ENCODE data around the gene CTNNA3. TPM values are rescaled to one million over a fixed set of nuclear protein-coding genes. Genes with fewer than 3 reads are reported as not detected.

CTNNA3 gene
- total and polyA plus RNA-seq, 2 donors from 2014 or later: 0.45 to 0.72 TPM

DNA sequence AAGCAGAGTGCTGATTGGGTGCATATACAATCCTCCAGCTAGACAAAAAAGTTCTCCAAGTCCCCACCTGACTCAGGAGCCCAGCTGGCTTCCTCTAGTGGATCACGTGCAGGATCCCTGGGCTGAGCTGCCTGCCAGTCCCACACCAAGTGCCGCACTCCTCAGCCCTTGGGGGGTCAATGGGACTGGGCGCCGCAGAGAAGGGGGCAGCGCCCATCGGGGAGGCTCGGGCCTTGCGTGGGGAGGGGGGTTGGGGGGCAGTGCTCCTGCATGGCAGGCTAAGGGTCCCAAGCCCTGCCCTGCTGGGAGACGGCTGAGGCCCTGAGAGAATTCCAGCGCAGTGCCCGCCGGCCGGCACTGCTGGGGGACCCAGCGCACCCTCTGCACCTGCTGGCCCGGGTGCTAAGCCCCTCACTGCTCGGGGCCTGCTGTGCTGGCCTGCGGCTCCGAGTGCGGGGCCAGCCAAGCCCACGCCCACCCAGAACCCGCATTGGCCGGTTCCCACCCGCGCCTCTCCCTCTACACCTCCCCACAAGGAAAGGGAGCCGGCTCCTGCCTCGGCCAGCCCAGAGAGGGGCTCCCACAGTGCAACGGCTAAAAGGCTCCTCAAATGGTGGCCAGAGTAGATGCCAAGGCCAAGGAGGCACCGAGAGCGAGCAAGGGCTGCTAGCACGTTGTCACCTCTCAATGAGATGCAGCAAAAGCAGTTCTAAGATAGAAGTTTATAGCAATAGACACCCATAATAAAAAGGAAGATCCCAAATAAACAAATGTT is 1044.5 kb downstream of the CTNNA3 start:
- DNase-seq (peak in 1 of 5 donors; percentile 54), FAIRE-seq (no peak)
- Histone ChIP-seq H3K36me3 (ENCODE audit: control insufficient read depth in 2 of 3, insufficient read depth in 3 of 3, low read length in 3 of 3) (no peaks in the 10 kb centered on the region), H3K9me3 (ENCODE audit: control insufficient read depth in 2 of 3, insufficient read depth in 1 of 3, low read length in 3 of 3) (peaks cover 0 to 2% (median 0%) of the 10 kb centered on the region in 3 donors), H3K27me3 (ENCODE audit: control insufficient read depth, insufficient read depth, low read length) (no peaks in the 10 kb centered on the region), H3K4me3 (ENCODE audit: low read length in 3 of 3) (no peak overlapping the region), H3K4me1 (ENCODE audit: control insufficient read depth in 2 of 3, insufficient read depth in 2 of 3, low read depth in 1 of 3, low read length in 3 of 3) (no peaks in the 10 kb centered on the region), H3K27ac (ENCODE audit: low read depth in 2 of 2, low read length in 2 of 2) (no peak overlapping the region), H3K9ac (ENCODE audit: low read length in 3 of 3) (no peak overlapping the region)
- TF ChIP-seq, protein P1, sequence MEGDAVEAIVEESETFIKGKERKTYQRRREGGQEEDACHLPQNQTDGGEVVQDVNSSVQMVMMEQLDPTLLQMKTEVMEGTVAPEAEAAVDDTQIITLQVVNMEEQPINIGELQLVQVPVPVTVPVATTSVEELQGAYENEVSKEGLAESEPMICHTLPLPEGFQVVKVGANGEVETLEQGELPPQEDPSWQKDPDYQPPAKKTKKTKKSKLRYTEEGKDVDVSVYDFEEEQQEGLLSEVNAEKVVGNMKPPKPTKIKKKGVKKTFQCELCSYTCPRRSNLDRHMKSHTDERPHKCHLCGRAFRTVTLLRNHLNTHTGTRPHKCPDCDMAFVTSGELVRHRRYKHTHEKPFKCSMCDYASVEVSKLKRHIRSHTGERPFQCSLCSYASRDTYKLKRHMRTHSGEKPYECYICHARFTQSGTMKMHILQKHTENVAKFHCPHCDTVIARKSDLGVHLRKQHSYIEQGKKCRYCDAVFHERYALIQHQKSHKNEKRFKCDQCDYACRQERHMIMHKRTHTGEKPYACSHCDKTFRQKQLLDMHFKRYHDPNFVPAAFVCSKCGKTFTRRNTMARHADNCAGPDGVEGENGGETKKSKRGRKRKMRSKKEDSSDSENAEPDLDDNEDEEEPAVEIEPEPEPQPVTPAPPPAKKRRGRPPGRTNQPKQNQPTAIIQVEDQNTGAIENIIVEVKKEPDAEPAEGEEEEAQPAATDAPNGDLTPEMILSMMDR (IDR thresholded peaks at IDR 0.05; ENCODE audit: borderline replicate concordance, extremely low read depth, insufficient read depth): no peak
- intact Hi-C loops (cut with DNase I): no loop called here

DNA sequence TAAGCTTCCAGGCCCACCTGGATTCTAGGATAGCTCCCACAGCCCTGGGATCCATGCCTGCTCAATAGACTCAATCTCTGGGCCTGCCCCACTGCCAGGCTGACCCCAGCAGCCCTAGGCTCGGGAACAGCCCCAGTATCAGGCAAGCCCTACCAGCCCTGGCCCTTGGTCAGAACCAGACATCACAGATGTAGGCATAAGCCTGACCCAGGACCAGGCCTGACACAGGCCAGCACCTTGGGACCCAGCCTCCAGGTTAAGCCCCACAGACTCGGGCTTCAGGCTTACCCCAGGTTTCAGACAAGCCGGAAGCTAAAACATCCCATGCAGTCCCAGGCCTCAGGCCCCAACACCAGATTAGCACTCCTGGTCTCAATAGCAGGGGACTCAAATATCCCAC is 1046.4 kb downstream of the CTNNA3 start:
- Histone ChIP-seq H3K4me3 (ENCODE audit: low read length in 3 of 3) (no peak overlapping the region), H3K9ac (ENCODE audit: low read length in 3 of 3) (no peak overlapping the region), H3K4me1 (ENCODE audit: control insufficient read depth in 2 of 3, insufficient read depth in 2 of 3, low read depth in 1 of 3, low read length in 3 of 3) (no peaks in the 10 kb centered on the region), H3K27me3 (ENCODE audit: control insufficient read depth, insufficient read depth, low read length) (no peaks in the 10 kb centered on the region), H3K27ac (ENCODE audit: low read depth in 2 of 2, low read length in 2 of 2) (no peak overlapping the region), H3K9me3 (ENCODE audit: control insufficient read depth in 2 of 3, insufficient read depth in 1 of 3, low read length in 3 of 3) (peaks cover 0 to 2% (median 0%) of the 10 kb centered on the region in 3 donors), H3K36me3 (ENCODE audit: control insufficient read depth in 2 of 3, insufficient read depth in 3 of 3, low read length in 3 of 3) (no peaks in the 10 kb centered on the region)
- TF ChIP-seq, protein P1 (IDR thresholded peaks at IDR 0.05; ENCODE audit: borderline replicate concordance, extremely low read depth, insufficient read depth): no peak
- intact Hi-C loops (cut with DNase I): no loop called here
- DNase-seq (peak in 1 of 5 donors; percentile 49), FAIRE-seq (no peak)

DNA sequence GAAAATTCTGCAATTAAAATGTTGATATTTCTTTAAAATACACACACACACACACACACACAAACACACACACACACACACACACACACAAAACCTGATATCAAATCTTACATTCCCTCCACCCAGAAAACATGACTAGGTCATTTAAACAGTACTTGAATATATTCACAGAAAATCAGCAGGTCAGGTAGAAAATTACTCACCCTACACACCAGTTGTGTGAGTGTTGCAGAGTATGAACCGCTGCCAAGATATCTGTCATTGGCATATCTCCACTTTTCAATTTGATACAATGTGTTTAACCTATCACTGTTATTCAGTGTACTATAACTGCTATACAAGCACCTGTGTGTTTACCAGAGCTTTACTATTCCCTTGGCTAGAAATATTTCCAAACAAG is 1053.8 kb downstream of the CTNNA3 start:
- Histone ChIP-seq H3K27ac (ENCODE audit: low read depth in 2 of 2, low read length in 2 of 2) (no peak overlapping the region), H3K36me3 (ENCODE audit: control insufficient read depth in 2 of 3, insufficient read depth in 3 of 3, low read length in 3 of 3) (no peaks in the 10 kb centered on the region), H3K4me3 (ENCODE audit: low read length in 3 of 3) (no peak overlapping the region), H3K4me1 (ENCODE audit: control insufficient read depth in 2 of 3, insufficient read depth in 2 of 3, low read depth in 1 of 3, low read length in 3 of 3) (no peaks in the 10 kb centered on the region), H3K9ac (ENCODE audit: low read length in 3 of 3) (no peak overlapping the region), H3K27me3 (ENCODE audit: control insufficient read depth, insufficient read depth, low read length) (no peaks in the 10 kb centered on the region), H3K9me3 (ENCODE audit: control insufficient read depth in 2 of 3, insufficient read depth in 1 of 3, low read length in 3 of 3) (no peaks in the 10 kb centered on the region)
- intact Hi-C loops (cut with DNase I): no loop called here
- TF ChIP-seq, protein P1 (IDR thresholded peaks at IDR 0.05; ENCODE audit: borderline replicate concordance, extremely low read depth, insufficient read depth): no peak
- no peak for FAIRE-seq
- DNase-seq: no peak

Data from kidney (tissue), 14 donors.